ENCODE data around the gene SLCO4A1.

The SLCO4A1 gene

GRCh38 chr20:62650551-62651284, 8.4 kb downstream of the SLCO4A1 start:
- in situ Hi-C loops (cut with MboI; ENCODE audit: low sequenced_read_pairs): no loop called here

- in situ Hi-C loops (cut with MboI; ENCODE audit: low sequenced_read_pairs): no loop called here
These were observed 9.2 kb downstream of the SLCO4A1 start for GRCh38 chr20:62651285-62652021.

- in situ Hi-C loops (cut with MboI; ENCODE audit: low sequenced_read_pairs): no loop called here
These were observed 10.0 kb downstream of the SLCO4A1 start for GRCh38 chr20:62652041-62652893.

GRCh38 chr20:62652894-62653305, 10.6 kb downstream of the SLCO4A1 start:
- in situ Hi-C loops (cut with MboI; ENCODE audit: low sequenced_read_pairs): no loop called here

GRCh38 chr20:62653373-62653772, 11.1 kb downstream of the SLCO4A1 start:
- in situ Hi-C loops (cut with MboI; ENCODE audit: low sequenced_read_pairs): no loop called here

GRCh38 chr20:62653951-62654685, 11.8 kb downstream of the SLCO4A1 start:
- in situ Hi-C loops (cut with MboI; ENCODE audit: low sequenced_read_pairs): no loop called here

GRCh38 chr20:62655282-62656196, 13.2 kb downstream of the SLCO4A1 start:
- in situ Hi-C loops (cut with MboI; ENCODE audit: low sequenced_read_pairs): no loop called here

GRCh38 chr20:62656197-62656918, 14.1 kb downstream of the SLCO4A1 start:
- in situ Hi-C loops (cut with MboI; ENCODE audit: low sequenced_read_pairs): no loop called here

- in situ Hi-C loops (cut with MboI; ENCODE audit: low sequenced_read_pairs): no loop called here
These were observed 14.8 kb downstream of the SLCO4A1 start for GRCh38 chr20:62656919-62657588.

GRCh38 chr20:62657589-62657942, 15.3 kb downstream of the SLCO4A1 start:
- in situ Hi-C loops (cut with MboI; ENCODE audit: low sequenced_read_pairs): no loop called here

- in situ Hi-C loops (cut with MboI; ENCODE audit: low sequenced_read_pairs): no loop called here
These were observed 15.7 kb downstream of the SLCO4A1 start for GRCh38 chr20:62657956-62658355.

- in situ Hi-C loops (cut with MboI; ENCODE audit: low sequenced_read_pairs): no loop called here
These were observed 16.4 kb downstream of the SLCO4A1 start for GRCh38 chr20:62658593-62659178.

- in situ Hi-C loops (cut with MboI; ENCODE audit: low sequenced_read_pairs): no loop called here
These were observed 17.4 kb downstream of the SLCO4A1 start for GRCh38 chr20:62659488-62660239.

GRCh38 chr20:62660240-62660615, 17.9 kb downstream of the SLCO4A1 start:
- in situ Hi-C loops (cut with MboI; ENCODE audit: low sequenced_read_pairs): no loop called here

- in situ Hi-C loops (cut with MboI; ENCODE audit: low sequenced_read_pairs): no loop called here
These were observed 18.5 kb downstream of the SLCO4A1 start for GRCh38 chr20:62660768-62661167.

GRCh38 chr20:62661647-62662046, 19.3 kb downstream of the SLCO4A1 start:
- in situ Hi-C loops (cut with MboI; ENCODE audit: low sequenced_read_pairs): no loop called here

- in situ Hi-C loops (cut with MboI; ENCODE audit: low sequenced_read_pairs): no loop called here
These were observed 20.1 kb downstream of the SLCO4A1 start for GRCh38 chr20:62662422-62662821.

All from HL-60/S4 treated with phorbol 12-myristate 13-acetate at 8.2 ng/mL for 4 days and 3 days (cell line).